Naive thymus-derived CD8-positive, alpha-beta T cell (primary cell): Measurements from ENCODE around the gene ITPRIP. TPM values are rescaled to one million over a fixed set of nuclear protein-coding genes. Genes with fewer than 3 reads are reported as not detected.

Experiments used
- ATAC-seq, 2 donors: fragments of 150-1000 bp; cut with Tn5 transposase in 1 of 2; sonication (Bioruptor Pico), chemical (Tn5 transposase) in 1 of 2; 1 replicate in 1 of 2; 2 replicates in 1 of 2; pipeline ENCODE4 v1.10.0; 2021; ENCODE audit warnings: mild to moderate bottlenecking in 2 of 2, moderate library complexity in 2 of 2
- POLR2A ChIA-PET: fragments of 350-600 bp; sonication (Branson Sonifier 250); formaldehyde crosslinking; loops from one replicate; lab custom pipeline; 2021; ENCODE audit warnings: antibody characterized with exemption; lab: Charles Lee
- DNase-seq, 10 donors: peaks; one replicate each; pipeline versions ENCODE4 v3.0.0 to v3.0.0-alpha.2; 2020 to 2022
- H3K27ac Mint-ChIP-seq, 10 donors: one replicate each; pipeline ENCODE4 v1.8.0; 2020 to 2022; ENCODE audit warnings: mild to moderate bottlenecking in 10 of 10, mixed read lengths in 10 of 10, moderate library complexity in 4 of 10, inconsistent platforms in 1 of 10
- H3K27me3 Mint-ChIP-seq, 5 donors: one replicate each; pipeline ENCODE4 v1.8.0; 2021 to 2022; ENCODE audit warnings: mixed read lengths in 5 of 5
- H3K36me3 Mint-ChIP-seq, 3 donors: one replicate each; pipeline ENCODE4 v1.8.0; 2020 to 2022; ENCODE audit warnings: mixed read lengths in 3 of 3, mild to moderate bottlenecking in 2 of 3, inconsistent platforms in 1 of 3
- H3K4me1 Mint-ChIP-seq, 4 donors: one replicate each; pipeline ENCODE4 v1.8.0; 2021 to 2022; ENCODE audit warnings: mixed read lengths in 4 of 4
- H3K4me3 Mint-ChIP-seq, 10 donors: one replicate each; pipeline ENCODE4 v1.8.0; 2020 to 2022; ENCODE audit warnings: mild to moderate bottlenecking in 10 of 10, mixed read lengths in 10 of 10, moderate library complexity in 6 of 10, inconsistent platforms in 1 of 10
- H3K9me3 Mint-ChIP-seq, 9 donors: one replicate each; pipeline ENCODE4 v1.8.0; 2020 to 2022; ENCODE audit warnings: mixed read lengths in 9 of 9, mild to moderate bottlenecking in 3 of 9, inconsistent platforms in 1 of 9, moderate library complexity in 1 of 9
- microRNA-seq: library from miRNA; unstranded; fragments of <30 nt; microRNA quantifications from one replicate; pipeline ENCODE4 v1.2.0, GENCODE V29; 2022; ENCODE audit warnings: borderline microRNAs expressed
- polyA plus RNA-seq, 3 donors: library from polyadenylated mRNA; unstranded; fragments of 300-500 nt; fragmentation: Illumina TruSeq; gene quantifications; one replicate each; pipeline ENCODE4 v1.2.3, GENCODE V29; 2021
- total RNA-seq, 8 experiments: library from RNA in 2 of 8; stranded (reverse) in 2 of 8; gene quantifications; one replicate each; pipeline ENCODE4 v1.2.3 and lab custom pipeline; 2021 to 2026

The ITPRIP gene
- total and polyA plus RNA-seq, 5 experiments from 2014 or later, result 10.6 to 16.0 (median 15.6) TPM

GRCh38 chr10:104268713-104269645 lies 69.3 kb downstream of the ITPRIP start, which contains the start of gene GSTO2:
GSTO2 (plus strand) TSS chr10:104269184; CDS start chr10:104274916, 5,732 bp downstream.
- no peaks in the 10 kb centered on the region for H3K9me3 Mint-ChIP-seq
- H3K27me3 Mint-ChIP-seq, result no peaks in the 10 kb centered on the region
- peak within 1 kb of the TSS; percentile 89 to 96 (median 94) for H3K4me3 Mint-ChIP-seq
- DNase-seq (peak; percentile 93 to 99 (median 98)), ATAC-seq (peak; percentile 89 to 94)
- POLR2A ChIA-PET, result interaction anchor here (0.7 to 1.6 kb wide), 6 partner anchors 10 to 148 kb away, joined by 3 to 16 read pairs (median 7); partner anchors contain the start of genes CFAP58, GSTO1 and SFR1
- H3K4me1 Mint-ChIP-seq, result peaks cover 13 to 51% (median 47%) of the 10 kb centered on the region in 4 donors
- H3K36me3 Mint-ChIP-seq, result peaks cover 5 to 39% (median 11%) of the 10 kb centered on the region in 3 donors
- peak within 1 kb of the TSS; percentile 94 to 99 (median 98) for H3K27ac Mint-ChIP-seq

- Mint-ChIP-seq H3K27ac (peak overlapping the region; percentile 94 to 99 (median 98)), H3K27me3 (no peaks in the 10 kb centered on the region), H3K9me3 (no peaks in the 10 kb centered on the region), H3K4me1 (peaks cover 13 to 57% (median 52%) of the 10 kb centered on the region in 4 donors), H3K4me3 (peak overlapping the region; percentile 89 to 96 (median 94)), H3K36me3 (peaks cover 5 to 45% (median 11%) of the 10 kb centered on the region in 3 donors)
- ATAC-seq (no peak), DNase-seq (no peak)
- POLR2A ChIA-PET, result interaction anchor here (1.0 to 1.6 kb wide), 4 partner anchors 9 to 147 kb away, joined by 3 to 16 read pairs (median 10); partner anchors contain the start of genes GSTO1 and SFR1
Measured at GRCh38 chr10:104268405-104268712, 69.9 kb downstream of the ITPRIP start.

- H3K27me3 Mint-ChIP-seq, result no peaks in the 10 kb centered on the region
- peaks cover 13 to 57% (median 52%) of the 10 kb centered on the region in 4 donors for H3K4me1 Mint-ChIP-seq
- H3K27ac Mint-ChIP-seq, result peak overlapping the region; percentile 94 to 99 (median 98)
- H3K9me3 Mint-ChIP-seq, result no peaks in the 10 kb centered on the region
- DNase-seq (no peak), ATAC-seq (no peak)
- peak overlapping the region; percentile 89 to 96 (median 94) for H3K4me3 Mint-ChIP-seq
- POLR2A ChIA-PET, result no interaction called here
- H3K36me3 Mint-ChIP-seq, result peaks cover 5 to 49% (median 11%) of the 10 kb centered on the region in 3 donors
Measured at GRCh38 chr10:104267721-104268404, 70.4 kb downstream of the ITPRIP start.

- DNase-seq (no peak), ATAC-seq (no peak)
- Mint-ChIP-seq H3K36me3 (peaks cover 5 to 75% (median 17%) of the 10 kb centered on the region in 3 donors), H3K4me1 (peaks cover 24 to 85% (median 76%) of the 10 kb centered on the region in 4 donors), H3K4me3 (no peak overlapping the region), H3K27me3 (no peaks in the 10 kb centered on the region), H3K27ac (peak overlapping the region in 2 of 10 donors; percentile 77 to 79), H3K9me3 (no peaks in the 10 kb centered on the region)
- POLR2A ChIA-PET, result no interaction called here
Measured at GRCh38 chr10:104264783-104265182, 73.5 kb downstream of the ITPRIP start.

- POLR2A ChIA-PET, result no interaction called here
- H3K4me1 Mint-ChIP-seq, result peaks cover 32 to 88% (median 76%) of the 10 kb centered on the region in 4 donors
- H3K9me3 Mint-ChIP-seq, result no peaks in the 10 kb centered on the region
- ATAC-seq, result no peak
- H3K27me3 Mint-ChIP-seq, result no peaks in the 10 kb centered on the region
- peak overlapping the region; percentile 17 to 95 (median 70) for H3K27ac Mint-ChIP-seq
- DNase-seq, result no peak
- H3K4me3 Mint-ChIP-seq, result peak overlapping the region in 1 of 10 donors; percentile 15
- peaks cover 5 to 87% (median 20%) of the 10 kb centered on the region in 3 donors for H3K36me3 Mint-ChIP-seq
Measured at GRCh38 chr10:104262055-104262454, 76.2 kb downstream of the ITPRIP start.

- ATAC-seq (peak in 1 of 2 donors; percentile 47), DNase-seq (no peak)
- H3K36me3 Mint-ChIP-seq, result peaks cover 0 to 77% (median 16%) of the 10 kb centered on the region in 3 donors
- peak overlapping the region; percentile 11 to 95 (median 81) for H3K27ac Mint-ChIP-seq
- no peaks in the 10 kb centered on the region for H3K9me3 Mint-ChIP-seq
- peaks cover 35 to 89% (median 76%) of the 10 kb centered on the region in 4 donors for H3K4me1 Mint-ChIP-seq
- POLR2A ChIA-PET, result no interaction called here
- no peaks in the 10 kb centered on the region for H3K27me3 Mint-ChIP-seq
- peak overlapping the region in 8 of 10 donors; percentile 1 to 66 (median 24) for H3K4me3 Mint-ChIP-seq
Measured at GRCh38 chr10:104260775-104261115, 77.5 kb downstream of the ITPRIP start.

GRCh38 chr10:104259999-104260774 lies 78.1 kb downstream of the ITPRIP start:
- H3K4me1 Mint-ChIP-seq, result peaks cover 35 to 86% (median 75%) of the 10 kb centered on the region in 4 donors
- POLR2A ChIA-PET, result interaction anchor here (1.1 to 1.8 kb wide), 2 partner anchors 9 to 74 kb away, joined by 3 to 10 read pairs; partner anchors contain the start of gene GSTO2
- DNase-seq, result no peak
- H3K9me3 Mint-ChIP-seq, result no peaks in the 10 kb centered on the region
- no peaks in the 10 kb centered on the region for H3K27me3 Mint-ChIP-seq
- peak overlapping the region in 8 of 10 donors; percentile 1 to 66 (median 24) for H3K4me3 Mint-ChIP-seq
- H3K27ac Mint-ChIP-seq, result peak overlapping the region; percentile 58 to 95 (median 84)
- no peak for ATAC-seq
- H3K36me3 Mint-ChIP-seq, result peaks cover 0 to 71% (median 12%) of the 10 kb centered on the region in 3 donors

Small RNAs within 50 kb of the gene (microRNA-seq; reads per million reads assigned to microRNA genes)
- gene MIR4482, result not detected

Other genes with a start within 250 kb of the ITPRIP start
- gene SFR1, start 216.3 kb downstream of the ITPRIP start, total RNA-seq, result 10 to 100 TPM; 15.5 to 17.3 TPM
- 10 to 100 TPM; 12.9 to 18.2 (median 14.4) TPM for gene SFR1, start 216.3 kb downstream of the ITPRIP start, polyA plus RNA-seq
- under 1 TPM; 0.16 to 0.39 TPM for gene CFAP43, start 106.1 kb downstream of the ITPRIP start, total RNA-seq
- gene CFAP43, start 106.1 kb downstream of the ITPRIP start, polyA plus RNA-seq, result not detected
- gene GSTO1, start 83.6 kb downstream of the ITPRIP start, total RNA-seq, result 10 to 100 TPM; 38.7 to 44.3 TPM
- gene GSTO1, start 83.6 kb downstream of the ITPRIP start, polyA plus RNA-seq, result 100 to 1,000 TPM; 119 to 135 (median 134) TPM
- 1 to 10 TPM; 1.4 to 1.5 TPM for gene GSTO2, start 69.3 kb downstream of the ITPRIP start, total RNA-seq
- gene GSTO2, start 69.3 kb downstream of the ITPRIP start, polyA plus RNA-seq, result 1 to 10 TPM in 2 of 3 donors, under 1 TPM in 1; 0.15 to 2.0 (median 1.1) TPM
- gene CFAP58, start 15.4 kb upstream of the ITPRIP start, total RNA-seq, result not detected
- gene CFAP58, start 15.4 kb upstream of the ITPRIP start, polyA plus RNA-seq, result not detected